NK-92 (cell line): Measurements from ENCODE around the gene INTS4.
"Not testable (repeated sequence)": the region's sequence is repeated elsewhere in the genome, so short reads cannot be mapped to it uniquely, and the experiment has no call there.

Experiments
- DNase-seq: peaks from one replicate; lab custom pipeline; 2025; ENCODE audit not compliant: unreplicated experiment; lab: John Stamatoyannopoulos, UW

INTS4 gene

DNA sequence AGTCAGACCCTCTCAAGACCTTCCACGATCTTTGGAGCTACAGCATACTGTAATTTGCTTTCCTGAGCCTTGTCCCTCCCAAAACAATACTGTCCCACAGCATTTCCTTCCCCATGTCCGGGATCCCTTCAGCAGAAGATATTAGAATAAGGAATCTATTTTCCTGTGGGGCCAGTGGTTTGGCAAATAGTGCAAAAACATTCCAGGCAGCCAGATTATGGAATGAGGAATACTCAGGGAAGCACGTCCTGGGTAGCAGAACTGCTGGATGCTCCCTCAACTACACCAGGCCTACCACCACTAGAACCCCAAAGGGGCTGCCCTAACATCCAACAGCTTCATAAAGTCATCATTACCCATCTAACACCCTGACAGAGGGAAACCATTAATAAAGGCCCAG, 112.1 kb downstream of the INTS4 start:
- no peak for DNase-seq

DNA sequence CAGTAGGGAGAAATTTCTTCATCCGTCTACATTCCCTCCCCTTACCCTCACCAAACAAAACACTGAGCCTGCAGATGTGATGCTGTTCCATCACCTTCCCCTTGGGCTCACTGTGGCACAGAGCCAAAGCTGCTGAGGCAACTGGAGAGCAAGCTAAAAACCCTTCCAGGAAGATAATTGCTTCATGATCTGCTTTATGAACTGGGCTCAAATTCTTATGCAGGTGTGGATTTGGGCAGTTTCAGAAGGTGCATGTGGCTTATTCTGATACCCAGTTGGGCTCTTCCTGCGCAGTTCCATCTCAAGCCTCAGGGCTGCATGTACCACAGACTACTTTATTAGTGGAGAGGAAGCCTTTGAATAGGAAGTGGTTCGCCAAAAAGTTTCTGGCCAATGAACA, 115.2 kb downstream of the INTS4 start:
- no peak for DNase-seq

DNA sequence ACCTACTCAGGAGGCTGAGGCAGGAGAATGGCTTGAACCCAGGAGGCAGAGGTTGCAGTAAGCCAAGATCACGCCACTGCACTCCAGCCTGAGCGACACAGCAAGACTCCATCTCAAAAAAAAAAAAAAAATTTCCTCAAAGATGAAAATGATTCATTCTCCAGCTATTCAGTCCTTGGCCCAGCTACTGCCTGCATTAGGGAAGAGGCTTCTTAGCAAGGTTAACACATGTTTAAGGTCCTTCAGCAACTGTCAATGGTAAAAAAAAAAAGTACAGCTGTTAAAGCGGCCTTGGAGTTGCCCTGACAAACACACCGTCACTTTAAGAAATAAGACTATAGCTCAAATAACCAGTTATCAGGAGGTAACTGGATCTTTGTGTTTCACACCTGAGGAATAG, 116.2 kb downstream of the INTS4 start:
- DNase-seq: not testable (repeated sequence)

DNA sequence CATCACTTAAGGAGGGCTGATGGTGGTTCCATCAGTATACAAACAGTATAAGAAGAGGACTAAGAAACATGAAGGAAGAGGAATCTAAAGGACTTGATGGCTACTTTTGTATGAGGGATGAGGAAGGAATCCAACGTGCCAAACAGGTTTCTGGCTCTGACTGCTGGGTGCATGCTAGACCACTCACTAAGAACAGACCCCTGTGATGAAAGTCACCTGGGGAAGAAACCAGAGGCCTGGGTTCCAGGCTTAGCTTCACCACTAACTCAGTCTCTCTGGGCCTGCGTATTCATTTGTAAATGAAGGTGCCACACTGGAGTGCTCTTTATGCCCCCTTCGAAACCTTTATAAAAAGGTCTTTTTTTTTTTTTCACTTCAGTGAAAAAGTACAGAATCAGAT, 118.4 kb downstream of the INTS4 start:
- no peak for DNase-seq

DNA sequence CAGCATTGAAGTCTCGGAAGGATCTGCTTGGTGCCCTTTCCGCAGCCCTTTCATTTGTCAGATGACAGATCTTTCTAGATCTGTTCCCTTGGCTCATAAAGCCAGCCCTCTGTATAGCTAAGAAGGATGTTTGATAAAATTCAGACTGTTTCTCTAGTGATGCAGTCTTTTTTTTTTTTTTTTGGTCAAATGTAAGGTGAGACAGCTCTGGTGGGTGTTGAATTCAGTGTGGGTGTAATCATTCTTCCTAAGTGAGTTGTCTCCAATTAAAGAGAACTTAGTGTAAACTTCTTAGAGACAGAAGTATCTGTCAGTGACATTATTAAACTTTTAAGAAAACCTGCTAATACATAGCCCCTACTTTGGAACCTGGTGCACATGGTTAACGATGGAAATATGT, 120.3 kb downstream of the INTS4 start:
- DNase-seq: no peak

DNA sequence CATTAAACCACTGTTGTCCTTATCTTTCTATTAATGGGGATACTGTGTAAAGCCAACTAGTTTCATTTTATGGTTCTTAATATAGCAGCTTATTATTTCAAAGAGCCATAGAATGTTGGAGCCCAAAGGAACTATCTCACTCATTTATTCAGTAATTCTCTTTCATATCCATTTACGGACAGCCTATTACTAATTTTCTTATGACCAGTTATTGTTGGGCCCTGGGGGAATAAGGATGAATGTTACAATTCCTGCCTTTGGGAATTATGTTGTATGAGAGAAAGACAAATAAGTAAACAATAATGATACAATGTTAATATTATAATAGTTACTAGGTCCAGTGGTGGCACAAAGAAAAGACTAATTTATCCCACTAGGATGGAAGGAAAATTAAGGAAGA, 121.1 kb downstream of the INTS4 start:
- no peak for DNase-seq

DNA sequence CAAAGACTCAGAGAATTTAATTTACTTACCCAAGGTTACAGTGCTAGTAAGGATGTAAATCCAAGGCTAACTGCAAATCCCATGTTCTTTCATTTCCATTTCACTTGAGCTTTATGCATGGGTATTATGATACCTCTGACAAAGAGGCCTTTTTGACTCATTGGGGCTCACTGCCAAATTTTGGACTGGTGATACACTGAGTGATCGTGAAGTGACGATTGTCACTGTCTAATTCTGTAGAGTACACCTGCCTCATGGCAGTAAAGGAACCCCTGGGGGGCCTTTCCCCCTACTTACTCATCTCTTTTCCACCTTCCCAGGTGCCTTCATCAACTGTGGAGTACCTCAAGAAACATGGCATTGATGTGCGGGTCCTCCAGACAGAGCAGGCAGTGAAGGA, 122.6 kb downstream of the INTS4 start:
- no peak for DNase-seq

DNA sequence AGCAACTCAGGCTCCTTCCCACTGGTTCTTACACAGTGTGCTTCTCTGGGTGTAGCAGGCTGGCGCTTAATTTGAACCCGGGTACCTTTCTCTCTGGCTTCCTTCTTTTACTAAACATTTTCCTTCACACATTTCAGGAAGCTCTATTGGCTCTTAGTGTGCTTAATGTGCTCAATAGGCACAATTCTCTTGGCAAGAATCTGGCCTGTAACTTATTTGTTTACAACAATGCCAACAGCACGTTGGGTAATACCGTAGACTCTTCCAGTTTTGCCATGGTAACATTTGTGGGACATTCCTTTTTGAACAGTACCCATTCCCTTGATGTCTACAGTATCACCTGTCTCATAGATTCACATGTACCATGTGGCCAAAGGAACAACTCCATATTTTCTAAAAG, 125.7 kb downstream of the INTS4 start:
- DNase-seq: no peak

DNA sequence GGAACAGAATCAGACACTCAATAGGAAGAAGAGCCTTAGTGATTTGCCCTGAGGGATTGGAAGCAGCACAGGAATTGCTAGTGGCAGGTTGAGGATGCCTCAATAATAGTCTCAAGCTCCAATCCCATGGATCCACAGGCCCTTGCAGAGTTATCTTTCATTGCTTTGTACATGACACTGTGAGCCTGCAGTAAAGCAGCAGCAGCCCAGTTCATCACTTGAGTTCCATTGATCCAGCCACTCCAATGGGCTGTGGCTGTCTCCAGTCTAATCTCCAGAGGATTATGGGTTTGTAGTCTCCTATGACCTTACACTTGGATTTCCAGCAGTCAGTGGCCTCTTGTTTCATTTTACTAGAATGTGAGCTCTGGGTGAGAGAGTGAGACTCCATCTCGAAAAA, 128.1 kb downstream of the INTS4 start:
- DNase-seq: no peak

DNA sequence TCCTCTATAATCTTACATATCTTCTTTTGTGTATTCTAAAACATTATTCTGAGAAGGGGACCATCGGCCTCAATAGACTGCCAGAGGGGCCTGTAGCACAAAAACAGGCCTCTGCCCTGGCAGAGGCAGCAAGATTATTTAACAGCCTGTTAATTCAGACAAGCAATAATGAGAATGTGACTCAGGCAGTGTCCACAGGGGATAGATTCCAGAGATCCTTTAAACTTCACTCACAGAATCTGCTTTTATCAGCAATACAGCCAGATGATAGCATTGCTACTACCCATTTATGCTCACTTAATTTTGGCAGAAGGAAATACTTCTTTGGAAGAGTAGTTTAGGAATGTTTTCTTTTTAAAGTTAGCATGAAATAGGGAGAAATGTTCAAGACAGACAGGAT, 128.7 kb downstream of the INTS4 start:
- no peak for DNase-seq

DNA sequence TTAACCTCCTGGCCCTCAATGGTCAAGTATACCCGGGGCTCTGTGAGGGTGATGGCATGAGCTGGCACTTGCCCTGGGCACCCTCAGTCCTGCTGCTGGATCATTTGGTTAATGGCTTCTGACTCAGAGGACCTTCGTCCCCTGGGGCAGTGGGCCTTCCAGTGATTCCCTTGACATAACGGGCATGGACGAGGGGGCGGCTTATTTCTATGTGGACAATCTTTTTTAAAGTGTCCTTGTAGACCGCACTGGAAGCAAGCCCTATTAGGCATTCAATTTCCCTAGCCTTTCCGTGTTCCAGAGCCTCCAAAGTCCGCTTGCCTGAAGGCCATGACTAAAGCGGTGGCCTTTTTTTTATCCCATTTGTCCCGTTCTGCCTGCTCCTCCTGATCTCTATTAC, 133.0 kb downstream of the INTS4 start:
- DNase-seq: not testable (repeated sequence)

DNA sequence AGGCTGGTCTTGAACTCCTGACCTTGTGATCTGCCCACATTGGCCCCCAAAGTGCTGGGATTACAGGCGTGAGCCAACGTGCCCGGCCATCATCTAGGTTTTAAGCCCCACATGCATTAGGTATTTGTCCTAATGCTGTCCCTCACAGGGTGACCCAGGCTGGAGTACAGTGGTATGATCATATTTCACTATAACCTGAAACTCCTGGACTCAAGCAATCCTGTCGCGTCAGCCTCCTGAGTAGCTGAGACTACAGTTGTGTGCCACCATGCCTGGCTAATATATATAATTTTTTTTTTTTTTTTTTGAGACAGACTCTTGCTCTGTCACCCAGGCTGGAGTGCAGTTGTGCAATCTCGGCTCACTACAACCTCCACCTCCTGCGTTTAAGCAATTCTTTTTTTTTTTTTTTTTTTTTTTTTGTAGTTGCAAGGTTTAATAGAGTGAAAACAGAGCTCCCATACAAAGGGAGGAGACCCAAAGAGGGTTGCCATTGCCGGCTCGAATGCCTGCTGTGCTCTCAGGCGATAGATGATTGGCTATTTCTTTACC, 136.5 kb downstream of the INTS4 start:
- not testable (repeated sequence) for DNase-seq

DNA sequence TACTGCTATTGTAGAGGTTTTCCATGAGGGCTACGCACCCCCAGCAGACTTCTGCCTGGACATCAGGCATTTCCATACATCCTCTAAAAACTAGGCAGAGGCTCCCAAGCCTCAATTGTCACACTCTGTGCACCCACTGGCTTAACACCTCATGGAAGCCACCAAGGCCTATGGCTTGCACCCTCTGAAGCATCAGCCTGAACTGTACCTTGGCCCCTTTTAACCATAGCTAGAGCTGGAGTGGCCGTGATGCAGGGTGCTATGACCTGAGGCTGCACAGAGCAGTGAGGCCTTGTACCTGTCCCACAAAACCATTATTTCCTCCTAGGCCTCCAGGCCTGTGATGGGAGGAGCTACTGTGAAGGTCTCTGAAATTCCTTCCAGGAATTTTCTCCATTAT, 139.6 kb downstream of the INTS4 start:
- no peak for DNase-seq

DNA sequence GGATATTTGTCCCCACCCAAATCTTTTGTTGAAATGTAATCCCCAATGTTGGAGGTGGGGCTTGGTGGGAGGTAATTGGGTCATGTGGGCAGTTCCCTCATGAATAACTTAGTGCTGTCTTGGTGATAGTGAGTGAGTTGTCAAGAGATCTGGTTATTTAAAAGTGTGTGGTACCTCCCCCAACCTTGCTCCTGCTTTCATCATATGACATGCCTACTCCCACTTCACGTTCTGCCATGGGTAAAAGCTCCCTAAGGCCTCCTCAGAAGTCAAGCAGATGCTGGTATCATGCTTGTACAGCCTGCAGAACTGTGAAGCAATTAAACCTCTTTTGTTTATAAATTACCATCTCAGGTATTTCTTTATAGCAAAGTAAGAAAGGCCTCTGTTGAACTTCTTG, 143.0 kb downstream of the INTS4 start:
- no peak for DNase-seq

DNA sequence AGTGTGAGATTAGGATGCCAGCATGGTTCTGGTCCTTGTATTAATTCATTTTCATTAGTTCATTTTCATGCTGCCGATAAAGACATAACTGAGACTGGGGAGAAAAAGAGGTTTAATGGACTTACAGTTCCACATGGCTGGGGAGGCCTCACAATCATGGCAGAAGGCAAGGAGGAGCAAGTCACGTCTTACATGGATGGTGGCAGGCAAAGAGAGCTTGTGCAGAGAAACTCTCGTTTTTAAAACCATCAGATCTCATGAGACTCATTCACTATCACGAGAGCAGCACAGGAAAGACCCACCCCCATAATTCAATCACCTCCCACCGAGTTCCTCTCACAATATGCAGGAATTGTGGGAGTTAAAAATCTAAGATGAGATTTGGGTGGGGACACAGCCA, 150.8 kb downstream of the INTS4 start:
- DNase-seq: not testable (repeated sequence)

DNA sequence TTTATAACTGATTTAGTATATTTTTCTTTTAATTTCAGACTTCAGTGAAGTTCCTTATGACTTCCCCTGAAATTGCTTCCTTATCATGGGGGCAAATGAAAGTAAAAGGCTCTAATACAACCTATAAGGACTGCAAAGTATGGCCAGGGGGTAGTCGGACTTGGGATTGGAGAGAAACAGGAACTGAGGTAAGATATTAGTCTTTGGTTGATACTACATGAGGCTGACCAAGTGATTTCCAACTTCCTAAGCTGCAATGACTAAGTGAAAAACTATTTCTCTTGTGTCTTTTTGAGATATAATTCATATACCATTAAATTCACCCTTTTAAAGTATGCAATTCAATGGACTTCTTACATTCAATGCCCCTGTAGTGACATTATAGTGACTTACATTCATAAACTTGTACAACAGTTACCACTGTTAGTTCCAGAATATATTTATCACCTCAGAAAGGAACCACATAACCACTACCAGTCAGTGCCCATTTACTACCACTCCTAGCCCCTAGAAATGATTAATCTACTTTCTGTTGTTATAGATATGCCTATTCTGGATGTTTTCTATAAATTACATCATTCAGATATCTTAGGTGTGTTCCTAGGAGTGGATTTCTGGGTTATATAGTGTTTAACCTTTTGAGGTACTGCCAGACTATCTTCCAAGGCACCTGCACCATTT, 151.9 kb downstream of the INTS4 start:
- no peak for DNase-seq

DNA sequence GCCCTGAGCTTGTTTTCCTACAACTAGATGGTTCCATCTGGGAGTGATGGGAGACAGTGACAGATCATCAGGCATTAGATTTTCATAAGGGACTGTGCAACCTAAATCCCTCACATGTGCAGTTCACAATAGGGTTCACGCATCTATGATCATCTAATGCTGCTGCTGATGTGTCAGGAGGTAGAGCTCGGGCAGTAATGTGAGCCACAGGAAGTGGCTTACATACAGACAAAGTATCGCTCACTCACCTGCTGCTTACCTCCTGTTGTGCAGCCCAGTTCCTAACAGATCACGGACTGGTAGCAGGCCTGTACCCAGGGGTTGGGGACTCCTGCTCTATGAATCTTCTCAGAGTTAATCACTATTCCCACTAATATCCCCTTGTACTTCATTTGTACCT, 161.2 kb downstream of the INTS4 start:
- no peak for DNase-seq

DNA sequence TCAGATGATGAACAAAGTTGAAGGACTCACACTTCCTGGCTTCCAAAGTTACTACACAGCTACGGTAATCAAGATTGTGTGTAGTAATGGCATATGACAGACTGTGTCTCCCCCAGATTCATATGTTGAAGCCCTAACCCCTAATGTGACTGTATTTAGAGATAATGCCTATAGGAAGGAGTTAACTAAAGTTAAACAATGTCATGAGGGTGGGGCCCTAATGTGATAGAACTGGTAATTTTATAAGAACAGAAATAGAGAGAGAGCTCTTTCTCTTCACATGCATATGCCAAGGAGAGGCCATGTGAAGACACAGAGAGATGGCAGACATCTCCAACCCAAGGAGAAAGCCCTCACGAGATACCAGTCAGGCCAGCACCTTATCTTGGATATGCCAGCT, 165.5 kb downstream of the INTS4 start:
- DNase-seq: no peak
